Measurements from ENCODE around the gene SLC22A23.

- TF ChIP-seq EZH2phosphoT487 (IDR thresholded peaks at IDR 0.05; ENCODE audit: insufficient read depth, low read depth) = no peak
- no peak for TF ChIP-seq EZH2 (IDR thresholded peaks at IDR 0.05; ENCODE audit: insufficient read depth, poor library complexity, severe bottlenecking)
These were observed 144.1 kb downstream of the SLC22A23 start for GRCh38 chr6:3312604-3313231.
